Thymus (tissue), 11 donors: Measurements from ENCODE around the gene DNM3. TPM values are rescaled to one million over a fixed set of nuclear protein-coding genes. Genes with fewer than 3 reads are reported as not detected.

Source experiments
- DNase-seq, 9 donors: peaks; one replicate each; pipeline ENCODE4 v3.0.0-alpha.2; 2013; ENCODE audit warnings: low spot score in 9 of 9, low read depth in 6 of 9, missing footprints in 1 of 9
- H3K27ac ChIP-seq, 2 donors: one replicate each; pipeline ENCODE4 v1.5.1; 2013; ENCODE audit warnings: control low read depth in 1 of 2, low read depth in 1 of 2, low read length in 1 of 2, mild to moderate bottlenecking in 1 of 2, moderate library complexity in 1 of 2
- H3K27me3 ChIP-seq, 2 donors: one replicate each; pipeline ENCODE4 v1.5.1; 2013; ENCODE audit warnings: low read length in 1 of 2; ENCODE audit not compliant: control insufficient read depth in 2 of 2, insufficient read depth in 1 of 2
- H3K36me3 ChIP-seq, 2 donors: one replicate each; pipeline ENCODE4 v1.5.1; 2013; ENCODE audit warnings: low read length in 1 of 2, mild to moderate bottlenecking in 1 of 2, moderate library complexity in 1 of 2; ENCODE audit not compliant: control insufficient read depth in 2 of 2, insufficient read depth in 2 of 2
- H3K4me1 ChIP-seq, 2 donors: one replicate each; pipeline ENCODE4 v1.5.1; 2013; ENCODE audit warnings: low read length in 2 of 2; ENCODE audit not compliant: control insufficient read depth in 2 of 2, insufficient read depth in 2 of 2
- H3K4me3 ChIP-seq, 2 donors: one replicate each; pipeline ENCODE4 v1.5.1; 2013; ENCODE audit warnings: low read length in 2 of 2, control low read depth in 1 of 2, mild to moderate bottlenecking in 1 of 2
- H3K9me3 ChIP-seq, 2 donors: one replicate each; pipeline ENCODE4 v1.5.1; 2013; ENCODE audit warnings: low read length in 1 of 2, mild to moderate bottlenecking in 1 of 2; ENCODE audit not compliant: control insufficient read depth in 2 of 2, insufficient read depth in 1 of 2
- WGBS: extraction: QIAGEN DNeasy Blood & Tissue Kit; methylation state at CpG from one replicate; pipeline ENCODE4 v1.1.7; 2013; 5-methylcytosine and 5-hydroxymethylcytosine counted together
- polyA plus RNA-seq: library from polyadenylated mRNA; stranded (reverse); fragments of 200-250 nt; gene quantifications from one replicate; pipeline ENCODE4 v1.2.3, GENCODE V29; 2013
- total RNA-seq: library from RNA; stranded (reverse); fragments of 120-200 nt; gene quantifications from one replicate; pipeline ENCODE4 v1.2.4, GENCODE V29; 2013
- donor health status: healthy.

DNM3 gene
- total and polyA plus RNA-seq, 2 donors = 1.9 to 2.2 TPM

- Histone ChIP-seq H3K36me3 (no peaks in the 10 kb centered on the region), H3K4me1 (peaks cover 3 to 4% of the 10 kb centered on the region in 2 donors), H3K4me3 (no peak overlapping the region), H3K9me3 (no peaks in the 10 kb centered on the region), H3K27me3 (no peaks in the 10 kb centered on the region), H3K27ac (no peak overlapping the region)
- 85% methylated on average over 1 of the region's 1 CpG for WGBS
- DNase-seq = no peak
Measured at GRCh38 chr1:171963762-171964161, 122.5 kb downstream of the DNM3 start.

GRCh38 chr1:171965777-171966176 lies 124.5 kb downstream of the DNM3 start:
- no peaks in the 10 kb centered on the region for H3K9me3 ChIP-seq
- WGBS = 96% methylated on average over 2 of the region's 2 CpGs
- no peak overlapping the region for H3K27ac ChIP-seq

GRCh38 chr1:171966426-171967220 lies 125.3 kb downstream of the DNM3 start:
- WGBS = 71% methylated on average over 3 of the region's 3 CpGs
- Histone ChIP-seq H3K27me3 (no peaks in the 10 kb centered on the region), H3K4me3 (no peak overlapping the region), H3K27ac (no peak overlapping the region), H3K9me3 (no peaks in the 10 kb centered on the region), H3K4me1 (peaks cover 3 to 4% of the 10 kb centered on the region in 2 donors), H3K36me3 (no peaks in the 10 kb centered on the region)
- no peak for DNase-seq

More at GRCh38 chr1:171965777-171966176, 124.5 kb downstream of the DNM3 start:
- no peak for DNase-seq
- Histone ChIP-seq H3K36me3 (no peaks in the 10 kb centered on the region), H3K4me1 (peaks cover 3 to 4% of the 10 kb centered on the region in 2 donors), H3K27me3 (no peaks in the 10 kb centered on the region), H3K4me3 (no peak overlapping the region)

- H3K4me1 ChIP-seq = peaks cover 3 to 4% of the 10 kb centered on the region in 2 donors
- no peaks in the 10 kb centered on the region for H3K36me3 ChIP-seq
- no peak overlapping the region for H3K27ac ChIP-seq
- DNase-seq = no peak
- no peaks in the 10 kb centered on the region for H3K9me3 ChIP-seq
- WGBS = 41% methylated on average over 2 of the region's 2 CpGs
- H3K4me3 ChIP-seq = no peak overlapping the region
- H3K27me3 ChIP-seq = no peaks in the 10 kb centered on the region
Measured at GRCh38 chr1:171969226-171969625, 127.9 kb downstream of the DNM3 start.

- 26% methylated on average over 3 of the region's 3 CpGs for WGBS
- DNase-seq = no peak
Measured at GRCh38 chr1:171969813-171970212, 128.5 kb downstream of the DNM3 start.

GRCh38 chr1:171972846-171973245 lies 131.5 kb downstream of the DNM3 start:
- no peaks in the 10 kb centered on the region for H3K36me3 ChIP-seq
- WGBS = 98% methylated on average over 3 of the region's 3 CpGs

More at GRCh38 chr1:171969813-171970212, 128.5 kb downstream of the DNM3 start:
- H3K9me3 ChIP-seq = no peaks in the 10 kb centered on the region
- H3K27me3 ChIP-seq = no peaks in the 10 kb centered on the region
- H3K4me1 ChIP-seq = peaks cover 3 to 4% of the 10 kb centered on the region in 2 donors
- no peaks in the 10 kb centered on the region for H3K36me3 ChIP-seq
- H3K27ac ChIP-seq = no peak overlapping the region
- no peak overlapping the region for H3K4me3 ChIP-seq

GRCh38 chr1:171973421-171973820 lies 132.1 kb downstream of the DNM3 start:
- Histone ChIP-seq H3K36me3 (no peaks in the 10 kb centered on the region), H3K27ac (no peak overlapping the region), H3K27me3 (no peaks in the 10 kb centered on the region), H3K9me3 (no peaks in the 10 kb centered on the region), H3K4me3 (no peak overlapping the region), H3K4me1 (peaks cover 0 to 2% of the 10 kb centered on the region in 2 donors)
- no peak for DNase-seq

More at GRCh38 chr1:171972846-171973245, 131.5 kb downstream of the DNM3 start:
- Histone ChIP-seq H3K9me3 (no peaks in the 10 kb centered on the region), H3K27ac (no peak overlapping the region), H3K4me1 (peaks cover 0 to 4% of the 10 kb centered on the region in 2 donors), H3K4me3 (no peak overlapping the region), H3K27me3 (no peaks in the 10 kb centered on the region)
- no peak for DNase-seq

- DNase-seq = no peak
- Histone ChIP-seq H3K36me3 (no peaks in the 10 kb centered on the region), H3K27ac (no peak overlapping the region), H3K4me3 (no peak overlapping the region), H3K27me3 (no peaks in the 10 kb centered on the region), H3K9me3 (no peaks in the 10 kb centered on the region), H3K4me1 (no peaks in the 10 kb centered on the region)
Measured at GRCh38 chr1:171981303-171981702, 140.0 kb downstream of the DNM3 start.

- H3K4me3 ChIP-seq = no peak overlapping the region
- H3K36me3 ChIP-seq = no peaks in the 10 kb centered on the region
- H3K27me3 ChIP-seq = no peaks in the 10 kb centered on the region
- H3K9me3 ChIP-seq = no peaks in the 10 kb centered on the region
- peak in 1 of 9 donors; percentile 21 for DNase-seq
- no peak overlapping the region for H3K27ac ChIP-seq
- 23% methylated on average over 1 of the region's 1 CpG for WGBS
- H3K4me1 ChIP-seq = no peaks in the 10 kb centered on the region
Measured at GRCh38 chr1:171983584-171983983, 142.3 kb downstream of the DNM3 start.
